ENCODE measurements around the gene AUTS2. TPM values are rescaled to one million over a fixed set of nuclear protein-coding genes. Genes with fewer than 3 reads are reported as not detected.

AUTS2 gene
- total RNA-seq, 1 experiment from 2014 or later, result not detected

DNA sequence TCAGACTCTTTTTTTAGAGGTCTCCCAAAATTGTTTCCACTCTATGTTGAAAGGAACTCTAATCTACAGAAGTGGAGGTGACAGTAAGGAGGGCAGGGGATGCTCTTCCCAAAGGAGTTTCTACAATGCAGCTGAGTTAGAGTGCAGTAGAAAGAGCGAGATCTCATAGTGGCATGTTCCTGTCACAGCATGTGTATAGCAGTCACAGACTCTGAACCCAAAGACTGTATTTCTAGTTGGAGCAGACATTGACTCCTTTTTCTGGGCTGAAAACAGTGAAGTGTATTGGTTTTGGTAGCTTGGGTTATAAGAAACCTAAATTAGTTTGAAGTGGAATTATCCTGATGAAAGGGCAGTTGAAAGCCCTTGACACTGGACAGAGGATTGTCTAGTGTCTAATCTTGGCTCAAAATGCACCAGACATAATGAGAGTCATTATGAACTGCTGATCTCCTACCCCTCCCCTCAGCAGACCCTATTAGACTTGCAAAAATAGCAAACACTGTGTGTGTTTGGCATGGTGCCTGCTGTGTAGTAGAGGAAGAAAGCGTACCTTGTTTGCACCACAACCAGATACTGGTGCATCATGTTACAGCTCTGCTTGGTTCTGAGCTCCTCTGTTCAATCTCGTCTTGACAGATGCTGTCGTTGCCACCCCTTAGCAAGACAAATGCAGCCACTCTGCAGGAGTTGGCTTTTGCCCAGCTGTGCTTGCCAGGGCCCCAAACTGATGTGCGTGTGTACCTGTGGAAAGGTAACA, 336.0 kb downstream of the AUTS2 start:
- Histone ChIP-seq H3K4me3 (no peak overlapping the region), H3K9me3 (replicated peaks) (no peaks in the 10 kb centered on the region), H3K36me3 (no peaks in the 10 kb centered on the region), H3K27ac (no peak overlapping the region), H3K4me1 (replicated peaks) (no peaks in the 10 kb centered on the region), H3K27me3 (replicated peaks) (no peaks in the 10 kb centered on the region)
- DNase-seq (ENCODE audit: low read depth in 1 of 2, low spot score in 2 of 2), result no peak

DNA sequence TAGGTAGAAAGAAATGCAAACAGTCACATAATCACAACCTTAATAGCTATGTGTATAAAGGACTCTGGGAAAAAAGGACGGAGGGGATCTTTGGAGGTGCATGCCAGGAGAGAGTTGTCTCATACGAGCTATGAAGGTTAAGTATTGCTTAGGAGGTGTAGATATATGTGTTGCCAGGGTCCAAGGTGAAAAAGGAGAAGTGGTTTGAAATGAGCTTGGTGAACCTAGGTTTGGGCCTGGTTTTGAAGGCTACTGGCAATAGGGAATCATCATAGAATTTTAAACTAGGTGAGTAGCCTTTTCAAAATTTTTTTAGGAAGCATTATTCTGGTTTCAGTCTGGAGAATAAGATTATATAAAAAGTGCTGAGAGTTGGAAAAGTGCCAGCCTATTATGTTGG, 336.8 kb downstream of the AUTS2 start:
- H3K27me3 ChIP-seq (replicated peaks), result no peaks in the 10 kb centered on the region
- H3K36me3 ChIP-seq, result no peaks in the 10 kb centered on the region
- no peak for DNase-seq (ENCODE audit: low read depth in 1 of 2, low spot score in 2 of 2)
- H3K27ac ChIP-seq, result no peak overlapping the region
- H3K4me1 ChIP-seq (replicated peaks), result no peaks in the 10 kb centered on the region
- H3K4me3 ChIP-seq, result no peak overlapping the region
- no peaks in the 10 kb centered on the region for H3K9me3 ChIP-seq (replicated peaks)

DNA sequence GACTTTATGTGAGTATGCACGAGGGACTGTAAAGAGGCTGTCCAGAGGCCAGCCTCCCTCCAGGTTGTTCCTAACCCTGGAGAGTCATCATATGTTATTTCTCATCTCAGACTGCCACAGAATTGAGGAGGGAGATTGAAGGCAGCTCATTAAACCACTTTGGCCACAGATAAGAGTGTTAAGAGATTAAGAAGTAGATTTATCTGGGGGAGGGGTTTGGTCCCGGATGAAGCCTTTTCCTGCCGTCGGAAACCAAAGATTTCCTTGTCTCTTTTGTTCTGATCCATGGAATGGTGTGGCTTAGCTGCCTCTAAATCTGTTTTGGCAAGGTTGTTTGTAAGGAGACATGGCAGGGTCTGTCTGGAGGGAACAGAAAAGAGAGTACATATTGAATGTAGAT, 338.8 kb downstream of the AUTS2 start:
- no peaks in the 10 kb centered on the region for H3K36me3 ChIP-seq
- DNase-seq (ENCODE audit: low read depth in 1 of 2, low spot score in 2 of 2), result no peak
- no peaks in the 10 kb centered on the region for H3K9me3 ChIP-seq (replicated peaks)
- H3K4me3 ChIP-seq, result no peak overlapping the region
- H3K4me1 ChIP-seq (replicated peaks), result no peaks in the 10 kb centered on the region
- no peaks in the 10 kb centered on the region for H3K27me3 ChIP-seq (replicated peaks)
- H3K27ac ChIP-seq, result no peak overlapping the region

DNA sequence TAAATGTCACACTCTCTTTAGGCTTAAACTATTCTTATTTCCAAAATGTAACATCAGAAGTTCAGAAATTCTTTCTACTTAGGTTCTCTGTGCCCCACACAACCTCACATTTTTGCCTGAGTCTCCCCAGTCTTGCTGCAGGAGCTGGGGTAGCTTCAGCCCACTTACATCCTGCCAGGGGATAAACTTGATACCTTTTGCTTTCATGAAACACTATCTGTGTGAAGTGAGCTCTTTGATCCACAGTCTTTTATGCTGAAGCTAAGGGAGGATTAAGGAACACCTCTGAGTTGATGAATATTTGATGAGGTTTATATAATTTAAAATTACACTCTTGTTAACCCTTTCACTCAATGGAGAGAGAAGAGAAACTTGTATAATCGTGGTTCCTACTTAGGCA, 341.0 kb downstream of the AUTS2 start:
- DNase-seq (ENCODE audit: low read depth in 1 of 2, low spot score in 2 of 2), result no peak
- Histone ChIP-seq H3K27me3 (replicated peaks) (no peaks in the 10 kb centered on the region), H3K36me3 (no peaks in the 10 kb centered on the region), H3K9me3 (replicated peaks) (no peaks in the 10 kb centered on the region), H3K4me1 (replicated peaks) (no peaks in the 10 kb centered on the region), H3K27ac (no peak overlapping the region), H3K4me3 (no peak overlapping the region)

DNA sequence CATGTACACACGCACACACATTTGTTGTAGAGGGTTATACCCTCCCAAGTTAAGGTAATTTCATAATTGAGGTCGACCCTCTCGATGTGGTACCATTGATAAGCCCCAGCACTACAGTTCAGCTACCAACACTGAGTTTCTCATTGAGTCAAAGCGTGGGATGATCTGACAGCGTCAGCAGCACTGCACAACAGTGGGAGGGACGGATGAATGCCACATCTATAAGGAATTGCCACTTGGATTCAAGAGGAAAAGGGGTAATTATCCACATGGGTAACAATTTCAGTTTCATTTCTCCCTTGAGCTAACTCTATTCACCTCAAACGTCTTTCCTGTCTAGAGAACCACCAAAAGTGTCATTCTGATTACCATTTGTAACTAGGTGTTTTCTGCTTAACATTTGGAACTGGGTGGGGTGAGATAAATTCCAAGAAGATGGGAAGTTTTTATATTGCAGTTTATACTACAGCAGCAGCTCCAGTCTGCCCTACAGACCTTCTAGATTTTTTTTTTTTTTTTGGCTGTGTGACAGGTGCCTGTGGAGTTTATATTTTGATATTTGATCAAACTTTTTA, 342.9 kb downstream of the AUTS2 start:
- no peak for DNase-seq (ENCODE audit: low read depth in 1 of 2, low spot score in 2 of 2)
- Histone ChIP-seq H3K4me3 (no peak overlapping the region), H3K9me3 (replicated peaks) (no peaks in the 10 kb centered on the region), H3K27me3 (replicated peaks) (no peaks in the 10 kb centered on the region), H3K4me1 (replicated peaks) (no peaks in the 10 kb centered on the region), H3K27ac (no peak overlapping the region), H3K36me3 (no peaks in the 10 kb centered on the region)

DNA sequence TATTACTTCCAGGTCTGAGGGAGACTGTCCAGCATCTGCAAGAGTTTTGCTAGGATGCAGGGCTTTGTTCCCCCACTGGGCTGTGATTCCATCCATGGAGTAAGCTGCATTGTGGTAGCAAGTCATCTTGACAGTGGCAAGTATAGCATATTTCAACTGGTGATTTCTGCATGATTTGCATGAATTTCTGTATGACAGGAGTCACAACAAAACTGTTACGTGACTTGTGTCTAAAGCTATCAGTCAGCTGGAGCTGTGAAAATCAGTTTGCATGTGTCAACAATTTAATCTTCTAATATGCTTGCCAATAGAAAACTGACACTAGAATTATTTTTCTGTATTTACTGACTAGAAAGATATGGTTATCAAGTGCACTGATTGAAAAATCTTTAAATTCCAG, 344.3 kb downstream of the AUTS2 start:
- DNase-seq (ENCODE audit: low read depth in 1 of 2, low spot score in 2 of 2), result no peak
- Histone ChIP-seq H3K9me3 (replicated peaks) (no peaks in the 10 kb centered on the region), H3K4me3 (no peak overlapping the region), H3K4me1 (replicated peaks) (no peaks in the 10 kb centered on the region), H3K27ac (no peak overlapping the region), H3K27me3 (replicated peaks) (no peaks in the 10 kb centered on the region), H3K36me3 (no peaks in the 10 kb centered on the region)

DNA sequence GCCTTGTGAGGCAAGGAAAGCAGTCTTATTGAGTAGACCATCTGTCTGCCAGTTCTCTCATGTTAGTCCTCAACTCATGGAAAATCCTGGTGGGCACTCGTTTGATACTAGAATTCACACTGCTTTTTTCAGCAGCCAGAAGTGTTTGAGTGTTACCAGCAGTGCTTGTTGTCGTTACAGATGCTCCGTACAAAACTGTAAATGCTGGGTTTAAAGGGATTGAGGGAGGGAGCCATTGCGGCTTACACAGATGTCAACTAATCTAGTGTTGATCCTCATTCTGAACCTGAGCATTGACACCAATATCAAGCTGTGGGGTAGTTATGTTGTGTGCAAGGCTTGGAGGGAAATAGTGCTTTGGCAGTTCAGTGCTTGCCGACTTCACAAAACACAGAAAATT, 348.6 kb downstream of the AUTS2 start:
- H3K4me1 ChIP-seq (replicated peaks), result no peaks in the 10 kb centered on the region
- DNase-seq (ENCODE audit: low read depth in 1 of 2, low spot score in 2 of 2), result no peak
- no peaks in the 10 kb centered on the region for H3K36me3 ChIP-seq
- H3K27me3 ChIP-seq (replicated peaks), result no peaks in the 10 kb centered on the region
- no peaks in the 10 kb centered on the region for H3K9me3 ChIP-seq (replicated peaks)
- H3K4me3 ChIP-seq, result no peak overlapping the region
- H3K27ac ChIP-seq, result no peak overlapping the region

DNA sequence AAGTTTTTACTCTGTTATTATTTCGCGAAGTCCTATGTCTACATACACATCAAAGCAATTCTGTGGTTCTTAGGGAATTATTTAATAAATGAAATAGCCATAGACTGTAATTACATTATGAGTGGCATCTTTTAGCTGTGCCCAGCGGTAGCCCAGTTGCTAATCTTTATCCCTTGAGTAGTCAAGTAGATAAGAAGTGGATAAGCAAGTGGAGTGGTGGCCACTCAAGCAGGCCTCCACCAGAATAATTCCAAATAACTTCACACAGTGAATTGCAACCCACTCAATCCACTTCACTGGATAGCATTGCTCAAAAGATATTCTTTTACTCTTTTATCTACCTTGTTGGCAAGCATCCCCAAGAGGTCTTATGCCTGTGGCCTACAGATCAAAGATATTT, 349.7 kb downstream of the AUTS2 start:
- Histone ChIP-seq H3K27me3 (replicated peaks) (no peaks in the 10 kb centered on the region), H3K9me3 (replicated peaks) (no peaks in the 10 kb centered on the region), H3K4me1 (replicated peaks) (no peaks in the 10 kb centered on the region), H3K27ac (no peak overlapping the region), H3K4me3 (no peak overlapping the region), H3K36me3 (no peaks in the 10 kb centered on the region)
- DNase-seq (ENCODE audit: low read depth in 1 of 2, low spot score in 2 of 2), result no peak

DNA sequence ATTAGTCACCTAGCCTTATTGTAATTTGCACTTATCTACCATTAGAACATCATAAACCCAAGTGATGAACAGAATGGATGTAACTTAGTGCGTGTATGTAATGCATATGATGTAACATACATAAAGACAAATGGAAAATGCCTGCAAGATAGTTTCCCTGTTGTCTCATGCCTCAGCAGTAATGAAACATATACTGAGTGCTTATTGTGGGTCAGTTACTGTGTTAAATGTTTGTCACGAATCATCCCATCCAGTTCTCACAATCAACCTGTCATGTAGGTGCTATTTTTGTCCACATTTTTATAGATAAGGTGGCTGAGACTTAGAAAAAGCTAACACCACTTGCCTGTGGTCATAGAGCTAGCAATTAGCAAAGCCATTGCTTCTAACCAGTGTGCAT, 350.8 kb downstream of the AUTS2 start:
- Histone ChIP-seq H3K9me3 (replicated peaks) (no peaks in the 10 kb centered on the region), H3K4me1 (replicated peaks) (no peaks in the 10 kb centered on the region), H3K36me3 (no peaks in the 10 kb centered on the region), H3K27ac (no peak overlapping the region), H3K4me3 (no peak overlapping the region), H3K27me3 (replicated peaks) (no peaks in the 10 kb centered on the region)
- DNase-seq (ENCODE audit: low read depth in 1 of 2, low spot score in 2 of 2), result no peak

DNA sequence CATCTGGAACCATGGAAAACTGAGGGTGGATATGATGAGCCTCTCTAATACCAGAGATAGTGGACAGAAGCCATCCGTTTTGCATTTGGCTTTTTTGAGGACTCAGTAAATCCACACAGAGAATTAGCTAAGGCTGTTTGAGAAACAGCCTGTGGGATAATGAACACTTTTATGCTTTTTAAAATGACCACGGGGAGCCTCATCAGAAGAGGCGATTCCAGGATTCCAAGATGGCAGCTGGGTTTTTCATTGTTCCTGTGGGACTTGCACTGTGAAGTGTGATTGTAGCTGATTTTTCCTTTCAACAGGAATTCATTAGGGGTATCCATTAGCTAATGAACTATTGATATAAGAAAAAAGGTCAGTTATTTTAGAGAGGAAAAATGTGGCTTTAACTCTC, 353.2 kb downstream of the AUTS2 start:
- Histone ChIP-seq H3K4me1 (replicated peaks) (no peaks in the 10 kb centered on the region), H3K27ac (no peak overlapping the region), H3K36me3 (no peaks in the 10 kb centered on the region), H3K4me3 (no peak overlapping the region), H3K9me3 (replicated peaks) (no peaks in the 10 kb centered on the region), H3K27me3 (replicated peaks) (no peaks in the 10 kb centered on the region)
- no peak for DNase-seq (ENCODE audit: low read depth in 1 of 2, low spot score in 2 of 2)

DNA sequence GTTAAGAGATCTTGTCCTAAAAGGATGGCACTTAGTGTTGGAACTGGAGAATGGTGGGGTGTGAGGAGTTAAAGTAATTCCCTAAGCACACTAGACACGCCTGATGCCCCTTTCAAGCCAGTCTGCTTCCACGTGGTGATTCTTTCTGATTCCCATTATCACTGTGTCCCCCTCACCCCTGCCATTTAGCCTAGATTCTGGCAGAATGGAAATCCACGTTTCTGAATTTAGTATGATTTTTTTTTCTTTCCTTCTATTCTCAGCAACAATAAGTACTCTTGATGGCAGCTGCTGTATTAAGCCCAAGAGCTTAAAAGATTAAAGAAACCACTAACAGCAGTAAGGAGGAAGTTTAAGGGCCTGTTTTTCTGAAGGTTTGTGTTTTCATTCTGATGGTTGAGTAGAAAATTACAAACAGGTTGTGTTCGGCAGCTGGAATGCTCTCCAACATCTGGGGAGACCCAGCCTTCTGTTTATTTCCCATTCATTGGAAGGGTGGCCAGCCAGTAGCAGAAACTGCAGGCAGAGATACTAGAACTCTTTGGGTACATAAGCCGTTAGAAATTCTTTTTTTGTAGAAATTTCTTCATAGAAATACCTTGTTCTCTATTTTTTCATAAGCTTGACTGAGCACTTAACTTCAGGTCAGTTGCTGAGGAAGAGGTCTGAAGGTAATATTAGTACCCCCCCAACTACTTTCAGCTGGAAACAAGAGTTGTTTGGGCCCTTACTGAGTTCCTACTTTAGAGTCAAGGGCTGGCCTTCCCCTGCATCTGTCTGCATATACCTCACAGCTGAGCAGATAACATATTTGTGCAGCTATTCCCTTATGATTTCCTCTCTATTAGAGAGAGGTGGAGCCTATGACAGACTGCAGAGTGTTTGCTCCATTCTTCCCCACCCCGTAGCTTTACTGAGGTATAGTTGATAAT, 355.1 kb downstream of the AUTS2 start:
- Histone ChIP-seq H3K9me3 (replicated peaks) (no peaks in the 10 kb centered on the region), H3K27me3 (replicated peaks) (no peaks in the 10 kb centered on the region), H3K4me1 (replicated peaks) (no peaks in the 10 kb centered on the region), H3K4me3 (no peak overlapping the region), H3K36me3 (no peaks in the 10 kb centered on the region), H3K27ac (no peak overlapping the region)
- no peak for DNase-seq (ENCODE audit: low read depth in 1 of 2, low spot score in 2 of 2)

DNA sequence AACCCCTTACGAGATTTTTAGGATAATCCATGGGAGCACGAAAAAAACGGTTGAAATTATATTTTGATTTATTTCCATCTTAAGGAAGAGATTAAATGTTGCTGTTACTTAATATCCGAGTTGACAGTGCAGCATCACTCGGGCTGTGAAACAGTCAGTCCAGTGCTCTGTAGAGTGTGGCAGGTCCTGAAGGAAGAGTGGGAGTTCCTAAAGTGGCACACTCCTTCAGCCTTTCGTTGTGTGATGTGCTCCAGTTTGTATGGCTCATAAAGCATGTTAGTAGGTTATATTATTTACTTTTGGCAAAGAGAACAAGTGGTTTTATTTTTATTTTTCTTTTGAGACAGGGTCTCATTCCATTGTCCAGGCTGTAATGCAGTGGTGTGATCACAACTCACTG, 358.3 kb downstream of the AUTS2 start:
- no peaks in the 10 kb centered on the region for H3K36me3 ChIP-seq
- no peaks in the 10 kb centered on the region for H3K4me1 ChIP-seq (replicated peaks)
- no peak for DNase-seq (ENCODE audit: low read depth in 1 of 2, low spot score in 2 of 2)
- no peaks in the 10 kb centered on the region for H3K27me3 ChIP-seq (replicated peaks)
- no peaks in the 10 kb centered on the region for H3K9me3 ChIP-seq (replicated peaks)
- H3K27ac ChIP-seq, result no peak overlapping the region
- H3K4me3 ChIP-seq, result no peak overlapping the region

DNA sequence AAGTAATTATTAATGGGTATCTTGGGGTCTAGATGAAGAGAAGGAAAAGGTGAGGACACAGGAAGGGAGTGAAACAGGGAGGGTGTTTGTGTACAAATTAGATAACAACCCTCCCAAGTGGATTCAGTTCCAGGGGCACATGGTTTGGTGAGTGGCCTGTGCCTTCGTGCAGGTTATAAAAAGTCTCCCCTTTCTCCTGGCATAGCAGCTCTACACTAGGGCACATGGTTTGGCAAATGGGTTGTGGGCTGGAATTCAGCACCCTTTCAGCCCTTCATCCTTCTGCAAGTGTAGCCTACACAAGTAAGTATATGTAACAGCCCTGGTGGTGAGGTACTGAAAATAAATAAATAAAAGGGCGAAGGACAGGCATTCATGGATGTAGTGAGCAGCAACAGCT, 359.4 kb downstream of the AUTS2 start:
- DNase-seq (ENCODE audit: low read depth in 1 of 2, low spot score in 2 of 2), result no peak
- Histone ChIP-seq H3K4me3 (no peak overlapping the region), H3K9me3 (replicated peaks) (no peaks in the 10 kb centered on the region), H3K36me3 (no peaks in the 10 kb centered on the region), H3K27ac (no peak overlapping the region), H3K4me1 (replicated peaks) (no peaks in the 10 kb centered on the region), H3K27me3 (replicated peaks) (no peaks in the 10 kb centered on the region)

All from SJSA1 (cell line).